ENCODE measurements around the gene BAIAP3.

- no peak for TF ChIP-seq CTCF (conservative IDR thresholded peaks at IDR 0.05; ENCODE audit: low read length)
- no peak for TF ChIP-seq EZH2phosphoT487 (IDR thresholded peaks at IDR 0.05; ENCODE audit: borderline replicate concordance, low read depth, low read length)
These were observed 15.8 kb upstream of the BAIAP3 start for GRCh38 chr16:1317479-1318267.

Measured in OCI-LY7 (cell line).